ENCODE data around the gene FOSL1.

FOSL1 gene

DNA sequence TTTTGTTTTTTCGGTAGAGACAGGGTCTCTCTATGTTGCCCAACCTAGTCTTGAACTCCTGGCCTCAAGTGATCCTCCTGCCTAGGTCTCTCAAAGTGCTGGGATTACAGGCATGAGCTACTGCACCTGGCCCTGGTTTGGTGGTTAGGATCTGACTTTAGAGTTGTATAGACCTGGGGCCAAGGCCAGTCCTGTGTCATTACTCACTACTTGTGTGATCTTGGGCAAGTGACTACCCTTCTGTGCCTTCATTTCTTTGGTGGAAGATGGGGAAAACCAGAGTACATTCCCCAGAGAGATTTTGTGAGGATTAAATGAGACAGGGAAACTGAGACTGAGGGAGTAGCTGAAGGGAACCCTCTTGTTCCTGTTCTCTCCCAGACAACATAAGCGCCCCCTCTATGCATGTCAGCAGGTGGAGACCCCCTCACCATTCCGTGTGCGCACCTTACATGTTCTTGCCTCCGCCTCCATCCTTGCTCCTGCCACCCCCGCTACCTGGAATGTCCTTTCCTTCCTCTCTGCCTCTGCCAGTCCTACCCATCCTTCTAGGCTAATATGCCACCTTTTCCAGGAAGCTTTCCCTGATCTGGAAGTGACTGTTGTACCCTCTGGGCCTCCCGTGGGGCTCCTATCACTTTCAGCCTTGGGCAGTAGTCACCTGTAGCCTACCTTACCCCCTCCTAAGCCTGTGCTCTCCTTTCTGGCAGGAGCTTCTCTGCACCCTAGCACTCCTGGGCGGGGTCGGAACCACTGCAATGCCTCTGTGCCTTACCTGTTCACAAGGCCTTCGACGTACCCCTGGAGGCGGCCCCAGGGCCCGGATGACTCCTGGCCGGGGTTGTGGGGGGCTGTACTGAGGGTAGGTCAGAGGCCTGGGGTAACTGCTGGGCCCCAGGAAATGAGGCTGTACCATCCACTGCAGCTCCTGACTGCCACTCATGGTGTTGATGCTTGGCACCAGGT is 3.9 kb downstream of the FOSL1 start:
- in situ Hi-C loops (cut with MboI; ENCODE audit: low sequenced_read_pairs), result loop anchor here (25.0 kb wide), 1 partner anchor 91 kb away; no protein-coding TSS in a partner anchor

DNA sequence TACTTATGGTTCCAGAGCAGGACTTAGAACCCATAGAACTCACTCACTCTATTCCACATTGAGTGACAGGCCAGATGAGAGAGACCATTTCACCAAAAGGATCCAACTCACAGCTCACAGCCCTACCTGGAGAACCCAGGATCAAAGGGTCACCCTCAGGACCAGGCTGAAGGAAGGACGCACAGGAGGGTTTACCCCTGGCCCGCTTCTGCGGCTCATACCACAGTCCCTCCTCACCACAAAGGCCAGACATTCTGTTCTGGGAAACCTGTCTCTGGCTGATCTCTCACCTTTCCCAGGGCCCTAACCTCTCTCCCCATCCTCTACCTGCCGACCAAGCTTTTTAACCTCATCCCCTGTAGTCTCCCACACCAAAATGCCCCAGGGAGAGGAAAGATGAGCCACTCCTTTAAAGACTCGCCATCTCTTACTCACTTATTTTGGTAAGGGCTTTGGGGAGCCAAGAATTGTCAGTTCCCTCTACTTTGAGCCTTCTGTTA is 4.7 kb downstream of the FOSL1 start:
- in situ Hi-C loops (cut with MboI; ENCODE audit: low sequenced_read_pairs), result loop anchor here (25.0 kb wide), 1 partner anchor 92 kb away; no protein-coding TSS in a partner anchor

DNA sequence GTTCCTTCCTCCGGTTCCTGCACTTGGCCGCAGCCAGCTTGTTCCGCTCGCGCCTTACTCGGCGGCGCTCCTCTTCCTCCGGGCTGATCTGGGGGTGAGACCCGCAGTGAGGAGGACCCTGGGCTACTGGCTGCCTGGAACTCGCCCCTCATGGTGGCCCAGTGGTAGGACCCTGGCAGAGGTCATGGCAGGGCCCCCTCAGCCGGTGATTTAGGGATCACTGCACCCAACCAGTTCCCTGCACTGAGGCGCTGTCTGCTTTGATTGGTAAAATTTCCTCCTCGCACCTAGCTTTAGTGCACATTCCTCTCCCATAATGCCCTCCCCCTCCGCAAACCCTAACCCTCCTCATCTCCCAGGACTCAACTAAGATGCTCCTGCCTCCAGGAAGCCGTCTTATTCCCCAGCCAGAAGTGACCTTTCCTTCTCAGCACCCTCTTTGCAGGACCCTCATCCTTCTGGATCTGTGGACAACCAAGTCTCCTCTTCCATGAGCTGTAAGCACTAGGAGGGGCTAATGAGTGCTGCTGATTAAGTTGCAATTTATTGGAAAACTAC is 6.1 kb downstream of the FOSL1 start:
- in situ Hi-C loops (cut with MboI; ENCODE audit: low sequenced_read_pairs), result loop anchor here (25.0 kb wide), 1 partner anchor 93 kb away; no protein-coding TSS in a partner anchor

DNA sequence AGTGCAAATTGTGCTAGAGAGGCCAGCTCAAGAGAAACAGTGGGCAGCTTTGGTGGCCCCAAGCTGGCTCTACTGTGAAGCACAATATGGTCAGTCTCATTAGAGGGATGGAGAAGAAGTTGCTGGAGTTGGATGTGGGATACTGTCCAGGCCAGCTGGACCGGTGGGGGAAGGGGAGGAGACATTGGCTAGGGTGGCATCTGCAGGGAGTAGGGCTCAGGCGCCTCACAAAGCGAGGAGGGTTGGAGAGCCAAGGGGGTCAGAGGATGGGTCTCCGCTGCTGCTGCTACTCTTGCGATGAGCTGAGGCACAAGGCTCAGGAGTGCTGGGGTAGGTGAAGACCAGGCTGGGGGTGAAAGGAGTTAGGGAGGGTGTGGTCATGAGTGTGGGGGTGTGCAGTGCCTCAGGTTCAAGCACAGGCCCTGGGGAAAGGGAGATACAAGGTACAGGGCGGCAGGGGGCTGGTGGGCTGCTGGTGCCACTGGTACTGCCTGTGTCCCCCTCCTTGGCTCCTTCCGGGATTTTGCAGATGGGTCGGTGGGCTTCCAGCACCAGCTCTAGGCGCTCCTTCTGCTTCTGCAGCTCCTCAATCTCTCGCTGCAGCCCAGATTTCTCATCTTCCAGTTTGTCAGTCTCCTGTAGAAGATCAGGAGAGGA is 7.4 kb downstream of the FOSL1 start:
- in situ Hi-C loops (cut with MboI; ENCODE audit: low sequenced_read_pairs), result loop anchor here (25.0 kb wide), 1 partner anchor 95 kb away; no protein-coding TSS in a partner anchor

DNA sequence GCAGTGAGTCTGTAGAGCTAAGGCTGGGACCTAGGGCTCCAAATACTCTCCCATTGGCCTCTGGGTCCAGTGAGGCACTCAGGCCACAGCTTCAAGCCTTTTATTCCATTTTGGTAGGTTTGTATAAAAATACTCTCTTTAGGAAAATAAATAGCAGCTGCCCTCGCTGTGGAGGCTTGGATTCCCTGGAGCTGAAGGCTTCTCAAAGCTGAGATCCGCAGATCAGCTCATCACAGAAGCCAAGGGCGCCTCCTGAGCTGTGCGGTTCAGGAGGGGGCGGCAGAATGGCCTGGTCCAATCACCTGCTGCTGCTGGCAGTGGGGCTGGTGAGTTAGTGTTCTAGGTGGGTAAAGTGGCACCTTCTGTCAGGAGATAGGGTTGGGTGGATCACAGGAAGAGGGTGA is 8.0 kb downstream of the FOSL1 start:
- in situ Hi-C loops (cut with MboI; ENCODE audit: low sequenced_read_pairs), result loop anchor here (25.0 kb wide), 1 partner anchor 95 kb away; no protein-coding TSS in a partner anchor

DNA sequence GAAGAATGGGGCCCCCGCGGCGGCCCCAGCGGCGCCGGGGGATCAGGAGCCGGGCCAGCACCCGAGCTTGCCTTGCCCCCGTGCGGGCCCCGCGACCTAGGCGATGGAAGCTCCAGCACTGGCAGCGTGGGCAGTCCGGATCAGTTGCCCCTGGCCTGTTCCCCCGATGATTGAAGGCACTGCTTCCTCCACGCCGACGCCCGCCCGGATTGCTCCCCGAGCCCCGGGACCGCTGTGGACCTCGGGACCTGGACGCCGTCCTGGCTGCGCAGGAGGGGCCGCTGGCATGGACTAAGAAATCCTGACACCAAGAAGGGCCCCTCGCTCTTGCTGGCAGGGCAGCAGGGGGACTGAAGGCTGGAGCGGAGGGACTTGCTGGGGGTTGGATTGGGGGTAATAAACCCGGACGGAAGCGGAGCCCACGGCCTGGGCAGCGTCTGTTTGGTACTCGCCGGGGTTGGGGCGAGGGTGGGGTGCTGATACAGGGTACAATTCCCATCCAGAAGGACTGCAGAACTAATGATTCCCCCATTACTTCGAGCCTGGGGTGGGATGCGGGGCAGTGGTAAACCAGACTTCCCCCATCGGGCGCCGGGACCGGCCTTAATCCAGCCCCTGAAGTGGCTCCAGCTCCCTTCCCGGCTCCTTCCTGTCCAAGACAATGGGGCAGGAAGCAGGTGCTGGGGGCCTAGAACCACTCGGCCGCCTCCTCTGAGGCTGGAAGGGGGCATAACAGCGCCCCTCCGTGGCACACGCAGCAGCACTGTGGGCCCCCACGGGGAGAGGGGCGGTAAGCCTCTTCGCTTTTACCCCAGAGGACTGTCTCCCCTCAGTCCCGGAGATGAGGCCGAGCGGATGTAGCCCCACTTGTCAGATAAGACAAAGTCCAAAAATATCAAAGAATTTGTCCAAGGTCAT is 8.7 kb downstream of the FOSL1 start:
- in situ Hi-C loops (cut with MboI; ENCODE audit: low sequenced_read_pairs), result loop anchor here (25.0 kb wide), 1 partner anchor 96 kb away; no protein-coding TSS in a partner anchor

DNA sequence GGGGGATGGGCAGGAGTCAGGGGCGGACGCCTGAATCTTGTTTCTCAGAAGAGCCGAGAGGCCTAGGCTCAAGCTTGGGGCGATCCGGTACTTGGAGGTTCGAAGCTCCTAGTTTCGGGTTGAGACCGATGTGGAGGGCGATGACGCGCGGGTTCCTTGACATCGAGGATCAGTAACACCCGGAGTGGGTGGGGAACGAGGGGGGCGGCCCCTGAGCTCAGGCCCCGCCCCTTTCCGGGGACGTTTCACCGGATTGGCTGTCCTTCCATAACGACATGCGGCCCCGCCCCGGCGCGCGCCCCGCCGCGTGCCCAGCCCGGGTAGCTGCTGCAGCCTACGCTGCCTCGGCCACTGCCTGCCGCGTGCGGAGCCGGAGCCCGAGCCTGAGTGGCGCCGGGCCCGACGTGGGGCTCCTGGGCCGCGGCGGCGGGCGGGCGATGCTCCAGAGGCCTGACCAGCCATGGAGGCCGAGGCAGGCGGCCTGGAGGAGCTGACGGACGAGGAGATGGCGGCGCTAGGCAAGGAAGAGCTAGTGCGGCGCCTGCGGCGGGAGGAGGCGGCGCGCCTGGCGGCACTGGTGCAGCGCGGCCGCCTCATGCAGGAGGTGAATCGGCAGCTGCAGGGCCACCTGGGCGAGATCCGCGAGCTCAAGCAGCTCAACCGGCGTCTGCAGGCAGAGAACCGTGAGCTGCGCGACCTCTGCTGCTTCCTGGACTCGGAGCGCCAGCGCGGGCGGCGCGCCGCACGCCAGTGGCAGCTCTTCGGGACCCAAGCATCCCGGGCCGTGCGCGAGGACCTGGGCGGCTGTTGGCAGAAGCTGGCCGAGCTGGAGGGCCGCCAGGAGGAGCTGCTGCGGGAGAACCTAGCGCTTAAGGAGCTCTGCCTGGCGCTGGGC is 9.6 kb downstream of the FOSL1 start, which contains the start of gene CCDC85B:
Gene CCDC85B (plus strand): TSS at position 350 of the 895 bp plus-strand sequence. CDS start 111 bp downstream, at position 461.
- in situ Hi-C loops (cut with MboI; ENCODE audit: low sequenced_read_pairs), result loop anchor here (25.0 kb wide), 1 partner anchor 97 kb away; no protein-coding TSS in a partner anchor

DNA sequence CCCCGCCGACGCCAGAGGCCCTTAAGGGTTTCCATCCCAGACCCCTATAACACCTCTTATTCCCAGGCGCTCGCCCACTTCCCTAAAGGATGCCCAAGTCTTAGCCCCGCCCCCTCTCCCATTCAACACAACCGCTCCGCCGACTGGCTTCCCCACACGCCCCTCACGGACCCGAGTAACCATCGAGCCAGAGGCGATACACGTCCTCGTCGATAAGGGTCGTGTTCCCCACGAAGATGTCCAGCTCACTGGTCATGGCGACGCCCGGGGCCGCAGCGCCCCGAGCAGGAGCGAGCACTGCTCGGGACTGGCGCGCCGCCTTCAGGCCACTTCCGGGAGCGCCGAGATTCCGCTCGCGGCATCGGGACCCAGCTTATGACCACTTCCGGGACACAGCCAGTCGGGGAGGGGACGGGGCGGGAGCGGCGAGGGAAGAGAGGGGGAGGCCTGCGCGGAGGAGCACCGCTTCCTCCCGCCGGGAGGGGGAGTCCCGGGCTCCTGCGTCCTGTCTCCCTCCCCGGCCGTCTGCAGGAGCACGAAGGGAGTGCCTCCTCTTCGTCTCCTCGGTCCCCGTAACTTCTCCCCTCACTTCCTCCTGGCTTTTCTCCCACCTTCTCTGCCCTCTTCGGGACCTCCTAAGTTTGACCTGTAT is 11.9 kb downstream of the FOSL1 start, which contains the start of gene FIBP:
Gene FIBP (minus strand): TSS at position 309 of the 652 bp plus-strand sequence. CDS start 53 bp downstream, at position 256.
- in situ Hi-C loops (cut with MboI; ENCODE audit: low sequenced_read_pairs), result loop anchor here (25.0 kb wide), 1 partner anchor 99 kb away; no protein-coding TSS in a partner anchor

DNA sequence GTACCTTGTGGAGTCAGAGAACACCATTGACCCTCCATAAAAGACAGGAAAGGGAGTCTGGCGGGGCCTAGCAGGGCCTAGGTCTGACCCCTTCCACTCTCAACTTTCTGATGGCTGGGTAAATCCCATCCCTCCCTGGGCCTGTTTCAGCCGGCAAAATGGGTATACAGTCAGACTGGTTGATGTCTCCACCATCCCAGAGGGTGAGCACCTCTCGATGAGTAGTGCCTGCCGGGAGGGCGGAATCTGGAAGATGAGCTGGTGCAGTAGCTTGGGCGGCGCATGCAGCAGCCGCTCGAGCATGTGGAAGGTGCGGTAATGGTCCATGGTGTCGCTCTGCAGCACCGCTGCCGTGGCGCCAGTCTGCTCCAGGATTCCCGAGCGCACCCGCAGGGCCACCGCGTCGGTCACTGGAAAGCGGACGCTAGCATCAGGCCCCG is 12.4 kb downstream of the FOSL1 start:
- in situ Hi-C loops (cut with MboI; ENCODE audit: low sequenced_read_pairs), result loop anchor here (25.0 kb wide), 1 partner anchor 100 kb away; no protein-coding TSS in a partner anchor

DNA sequence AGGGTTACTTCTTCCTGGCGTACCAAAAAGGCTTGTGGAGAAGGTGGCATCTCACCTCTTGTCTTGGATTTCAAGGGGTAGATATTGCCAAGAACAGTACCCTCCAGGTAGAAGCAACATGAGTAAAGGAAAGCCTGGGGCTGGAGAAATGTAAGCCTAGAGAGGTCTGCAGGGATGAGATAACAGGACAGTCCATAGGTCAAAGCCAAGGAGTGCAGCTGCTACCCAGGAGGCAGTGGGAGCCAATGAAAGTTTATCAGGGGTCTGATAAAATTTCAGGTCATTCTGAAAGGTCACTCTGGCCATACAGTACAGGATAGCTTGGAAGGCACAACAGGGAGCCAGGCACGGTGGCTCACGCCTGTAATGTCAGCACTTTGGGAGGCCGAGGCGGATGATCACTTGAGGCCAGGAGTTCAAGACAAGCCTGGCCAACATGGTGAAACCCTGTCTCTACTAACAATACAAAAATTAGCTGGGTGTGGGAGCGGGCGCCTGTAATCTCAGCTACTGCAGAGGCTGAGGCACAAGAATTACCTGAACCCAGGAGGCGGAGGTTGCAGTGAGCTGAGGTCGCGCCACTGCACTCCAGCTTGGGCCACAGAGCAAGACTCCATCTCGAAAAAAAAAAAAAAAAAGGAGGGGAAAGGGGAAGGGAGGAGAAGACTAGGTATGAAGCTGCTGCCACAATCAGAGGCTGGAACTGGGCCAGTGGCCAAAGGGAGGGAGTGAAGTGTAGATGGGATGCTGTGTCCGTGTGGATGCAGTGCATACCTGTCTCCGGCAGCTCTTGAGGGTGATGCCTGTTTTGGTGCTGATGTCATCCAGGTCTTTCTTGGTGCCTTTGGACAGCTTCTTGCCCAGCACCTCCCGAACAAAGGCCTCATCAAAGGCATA is 13.1 kb downstream of the FOSL1 start:
- in situ Hi-C loops (cut with MboI; ENCODE audit: low sequenced_read_pairs), result loop anchor here (25.0 kb wide), 1 partner anchor 100 kb away; no protein-coding TSS in a partner anchor

DNA sequence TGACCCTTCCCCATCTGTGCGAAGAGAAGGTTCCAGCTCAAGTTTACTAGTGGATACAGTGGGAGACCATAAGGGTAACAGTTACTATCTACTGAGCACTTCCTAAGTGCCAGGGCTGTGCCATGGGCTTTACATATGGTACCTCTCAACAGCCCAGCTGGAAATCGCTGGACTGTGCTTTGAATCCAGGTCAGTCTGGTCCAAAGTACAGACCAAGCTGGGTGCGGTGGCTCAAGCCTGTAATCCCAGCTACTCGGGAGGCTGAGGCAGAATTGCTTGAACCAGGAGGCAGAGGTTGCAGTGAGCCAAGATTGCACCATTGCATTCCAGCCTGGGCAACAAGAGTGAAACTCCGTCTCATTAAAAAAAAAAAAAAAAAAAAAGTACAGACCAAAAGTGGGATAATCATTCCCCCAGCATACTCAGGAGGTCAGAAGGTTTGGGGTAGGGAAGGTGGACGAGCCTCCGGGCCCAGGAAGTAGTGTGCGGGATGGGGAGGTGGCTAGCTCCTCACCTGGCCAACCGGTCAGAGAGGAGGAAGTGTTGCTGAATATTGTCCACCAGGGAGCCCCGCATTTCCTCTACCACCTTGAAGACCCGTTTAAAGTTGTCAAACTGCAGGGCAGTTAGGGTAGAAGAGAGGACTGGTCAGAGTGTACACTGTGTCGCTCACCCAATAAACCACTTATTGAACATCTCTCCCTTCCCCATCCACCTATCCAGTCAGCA is 14.2 kb downstream of the FOSL1 start:
- in situ Hi-C loops (cut with MboI; ENCODE audit: low sequenced_read_pairs), result loop anchor here (25.0 kb wide), 1 partner anchor 101 kb away; no protein-coding TSS in a partner anchor

DNA sequence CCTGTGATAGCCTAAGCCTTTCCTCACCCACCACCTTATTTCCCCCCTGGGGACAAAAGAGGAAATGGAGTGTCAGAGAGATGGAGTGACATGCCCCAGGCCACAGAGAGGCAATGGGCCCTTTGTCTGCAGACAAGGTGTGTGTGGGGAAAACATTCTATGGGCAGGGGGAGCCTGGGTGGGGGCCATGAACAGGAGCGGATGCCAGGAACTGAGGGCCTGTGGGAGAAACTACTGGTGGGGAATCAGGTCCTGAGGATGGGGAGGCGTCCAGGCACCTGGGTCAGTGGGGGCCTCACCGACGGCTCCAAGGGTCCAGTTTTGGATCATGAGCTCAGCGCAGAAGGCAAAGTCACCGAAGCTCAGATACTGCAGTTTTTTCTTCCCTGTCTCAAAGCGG is 15.0 kb downstream of the FOSL1 start:
- in situ Hi-C loops (cut with MboI; ENCODE audit: low sequenced_read_pairs), result loop anchor here (25.0 kb wide), 1 partner anchor 102 kb away; no protein-coding TSS in a partner anchor

DNA sequence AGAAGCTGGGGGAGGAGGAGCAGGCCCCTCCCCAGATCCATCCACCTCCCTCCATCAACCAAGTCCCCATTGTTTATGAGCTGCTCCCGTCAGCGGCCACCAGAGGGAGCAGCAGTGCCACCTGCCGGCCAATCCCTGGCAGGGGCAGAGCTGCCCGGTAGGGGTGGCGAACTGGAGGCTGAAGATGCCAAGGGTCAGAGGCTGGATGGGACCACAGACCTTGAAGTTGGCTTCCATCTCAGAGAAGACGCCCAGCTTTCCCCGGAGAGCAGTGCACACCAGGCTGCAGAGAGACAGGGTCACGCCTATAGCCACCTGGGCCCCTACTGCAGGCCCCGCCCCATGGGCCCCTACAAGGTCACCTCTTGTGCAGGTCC is 15.5 kb downstream of the FOSL1 start:
- in situ Hi-C loops (cut with MboI; ENCODE audit: low sequenced_read_pairs), result loop anchor here (25.0 kb wide), 1 partner anchor 103 kb away; no protein-coding TSS in a partner anchor

DNA sequence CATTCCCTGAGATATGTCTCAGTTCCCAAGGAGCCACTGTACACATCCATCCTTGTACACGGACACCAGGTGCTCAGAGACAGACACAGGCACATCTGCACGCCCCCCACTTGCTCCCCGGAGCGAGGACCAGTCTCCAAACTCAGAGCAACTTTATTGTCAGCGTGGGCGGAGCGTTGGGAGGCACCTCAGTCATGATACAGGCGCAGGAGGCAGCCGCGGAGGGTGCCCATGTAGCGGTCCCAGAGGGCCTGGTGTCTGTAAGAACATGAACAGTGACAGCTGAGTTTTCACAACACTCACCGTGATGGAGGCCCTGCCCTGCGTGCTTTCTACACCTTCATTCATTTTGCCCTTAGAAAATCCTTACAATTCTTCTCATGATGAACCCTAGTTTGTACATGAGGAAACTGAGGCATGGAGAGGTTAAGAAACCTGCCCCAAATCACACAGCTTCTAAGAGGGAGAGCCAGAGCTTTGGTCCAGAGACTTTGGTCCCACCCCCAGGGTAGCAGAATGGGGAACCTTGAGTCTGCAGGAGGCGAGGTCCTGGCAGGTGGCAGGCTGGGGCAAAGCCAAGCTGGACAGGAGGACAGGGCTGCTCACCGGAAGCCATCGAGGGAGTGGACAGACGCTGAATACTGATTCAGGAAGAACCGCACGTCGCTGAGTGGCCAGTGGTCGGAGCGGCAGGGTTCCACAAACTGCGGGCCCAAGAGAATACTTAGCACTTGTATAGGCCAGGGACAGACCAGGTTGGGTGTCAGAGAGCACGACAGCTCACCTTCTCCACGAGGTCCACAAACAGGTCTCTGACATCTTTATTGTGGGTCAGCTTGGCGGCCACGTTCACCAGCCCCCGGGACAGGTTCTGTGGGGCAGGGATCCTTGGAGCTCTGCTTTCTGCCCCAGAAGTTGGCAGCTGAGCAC is 16.1 kb downstream of the FOSL1 start:
- in situ Hi-C loops (cut with MboI; ENCODE audit: low sequenced_read_pairs), result loop anchor here (25.0 kb wide), 1 partner anchor 103 kb away; no protein-coding TSS in a partner anchor
